Gastrocnemius medialis (tissue), 4 donors: ENCODE results near the gene NFASC. TPM values are rescaled to one million over a fixed set of nuclear protein-coding genes. Genes with fewer than 3 reads are reported as not detected.

Source experiments
- ATAC-seq, 2 donors: fragments of 150-250 bp; one replicate each; pipeline ENCODE4 v1.9.1; 2016
- DNase-seq, 2 donors: peaks; one replicate each; pipeline ENCODE4 v3.0.0-alpha.2; 2019
- H3K27ac ChIP-seq, 4 donors: fragments of 200-600 bp; sonication (generic); 1 replicate in 1 of 4; 2 replicates in 3 of 4; pipeline ENCODE4 v1.5.1; 2016 to 2018; ENCODE audit warnings: mild to moderate bottlenecking in 2 of 4, moderate library complexity in 1 of 4
- H3K27me3 ChIP-seq, 3 donors: fragments of 200-600 bp; sonication (generic) in 2 of 3; 1 replicate in 1 of 3; 2 replicates in 2 of 3; pipeline versions ENCODE4 v1.5.1 to v1.6.0; 2016 to 2019; ENCODE audit warnings: mild to moderate bottlenecking in 1 of 3, moderate library complexity in 1 of 3
- H3K36me3 ChIP-seq, 2 donors: fragments of 200-600 bp; sonication (generic) in 1 of 2; one replicate each; pipeline ENCODE4 v1.5.1; 2017 to 2018
- H3K4me1 ChIP-seq, 2 donors: fragments of 200-600 bp; sonication (generic) in 1 of 2; one replicate each; pipeline ENCODE4 v1.5.1; 2016 to 2017; ENCODE audit warnings: mild to moderate bottlenecking in 2 of 2
- H3K4me3 ChIP-seq, 4 donors: fragments of 200-600 bp; sonication (generic) in 3 of 4; 1 replicate in 1 of 4; 2 replicates in 3 of 4; pipeline ENCODE4 v1.5.1; 2016 to 2019; ENCODE audit warnings: mild to moderate bottlenecking in 2 of 4
- H3K9me3 ChIP-seq, 3 donors: fragments of 200-600 bp; sonication (generic) in 2 of 3; 1 replicate in 1 of 3; 2 replicates in 2 of 3; pipeline ENCODE4 v1.5.1; 2016 to 2019
- POLR2A ChIP-seq, 2 donors: fragments of 450-650 bp; IDR thresholded peaks; one replicate each; pipeline ENCODE4 v1.6.1; 2017; ENCODE audit warnings: antibody characterized with exemption in 2 of 2, mild to moderate bottlenecking in 2 of 2, moderate library complexity in 2 of 2
- in situ Hi-C, 4 donors: fragments of 200-750 bp; cut with MboI; loops; one replicate each; pipeline versions ENCODE4 v1.15.0 to v1.8.0; 2017; ENCODE audit warnings: low sequenced_read_pairs in 4 of 4
- intact Hi-C: fragments of 100-400 bp; cut with DNase I; formaldehyde crosslinking; loops from one replicate; pipeline ENCODE4 v1.15.1; 2023; ENCODE audit warnings: low total_unique reads
- total RNA-seq, 4 donors: library from RNA; depleted of rRNA; stranded (reverse); fragments of >200 nt; gene quantifications; one replicate each; pipeline versions ENCODE4 v1.1.0 to v1.2.3, GENCODE V29; 2016
- TF ChIP-seq, protein P1 (sequence below), 5 experiments: fragments of 450-650 bp in 3 of 5; fragments of 200-600 bp in 2 of 5; sonication (generic) in 2 of 5; IDR thresholded peaks in 4 of 5; conservative IDR thresholded peaks in 1 of 5; 1 replicate in 4 of 5; 2 replicates in 1 of 5; pipeline ENCODE4 v1.5.1; 2016 to 2019; ENCODE audit warnings: antibody characterized with exemption in 5 of 5, mild to moderate bottlenecking in 3 of 5, moderate library complexity in 3 of 5

Gene NFASC
- total RNA-seq, 4 donors from 2014 or later, result 0.75 to 4.7 (median 2.4) TPM

DNA sequence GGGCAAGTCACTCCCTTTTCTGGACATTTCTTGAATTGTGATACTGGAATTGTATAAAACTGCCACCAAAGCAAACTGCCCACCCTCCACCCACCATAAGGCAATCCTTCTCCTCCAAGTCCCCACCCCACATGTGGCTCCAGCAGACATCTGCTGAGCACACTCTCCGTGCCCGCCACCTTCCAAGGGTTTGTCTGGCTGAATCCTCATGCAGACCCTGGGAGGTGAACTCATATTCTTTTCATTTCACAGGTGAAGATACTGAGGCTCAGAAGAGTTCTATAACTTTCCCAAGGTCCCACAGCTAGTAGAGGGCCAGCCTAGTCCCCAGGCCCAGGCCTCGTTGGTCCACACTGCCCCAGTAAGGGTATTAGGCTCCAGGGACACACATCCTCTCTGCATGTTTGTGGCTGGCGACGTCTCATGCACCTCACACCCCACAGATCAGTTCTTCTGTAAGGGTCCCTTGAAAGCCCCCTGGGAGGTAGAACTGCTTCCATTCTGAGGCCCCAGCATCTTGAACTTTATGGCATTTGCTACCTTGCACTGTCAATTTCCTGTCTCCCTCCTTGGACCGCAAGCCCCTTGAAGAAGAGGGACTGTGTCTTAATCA lies 186.4 kb downstream of the NFASC start:
- Histone ChIP-seq H3K27ac (no peak overlapping the region), H3K27me3 (no peaks in the 10 kb centered on the region), H3K36me3 (no peaks in the 10 kb centered on the region), H3K4me3 (no peak overlapping the region), H3K9me3 (no peaks in the 10 kb centered on the region), H3K4me1 (no peaks in the 10 kb centered on the region)
- in situ Hi-C loops (loop anchor here in 1 of 4 donors (5.0 kb wide), 1 partner anchor 75 kb away; no protein-coding TSS in a partner anchor), intact Hi-C loops (no loop called here)
- DNase-seq (no peak), ATAC-seq (no peak)
- TF ChIP-seq, protein P1, sequence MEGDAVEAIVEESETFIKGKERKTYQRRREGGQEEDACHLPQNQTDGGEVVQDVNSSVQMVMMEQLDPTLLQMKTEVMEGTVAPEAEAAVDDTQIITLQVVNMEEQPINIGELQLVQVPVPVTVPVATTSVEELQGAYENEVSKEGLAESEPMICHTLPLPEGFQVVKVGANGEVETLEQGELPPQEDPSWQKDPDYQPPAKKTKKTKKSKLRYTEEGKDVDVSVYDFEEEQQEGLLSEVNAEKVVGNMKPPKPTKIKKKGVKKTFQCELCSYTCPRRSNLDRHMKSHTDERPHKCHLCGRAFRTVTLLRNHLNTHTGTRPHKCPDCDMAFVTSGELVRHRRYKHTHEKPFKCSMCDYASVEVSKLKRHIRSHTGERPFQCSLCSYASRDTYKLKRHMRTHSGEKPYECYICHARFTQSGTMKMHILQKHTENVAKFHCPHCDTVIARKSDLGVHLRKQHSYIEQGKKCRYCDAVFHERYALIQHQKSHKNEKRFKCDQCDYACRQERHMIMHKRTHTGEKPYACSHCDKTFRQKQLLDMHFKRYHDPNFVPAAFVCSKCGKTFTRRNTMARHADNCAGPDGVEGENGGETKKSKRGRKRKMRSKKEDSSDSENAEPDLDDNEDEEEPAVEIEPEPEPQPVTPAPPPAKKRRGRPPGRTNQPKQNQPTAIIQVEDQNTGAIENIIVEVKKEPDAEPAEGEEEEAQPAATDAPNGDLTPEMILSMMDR (IDR thresholded peaks at IDR 0.05 in 4 of 5, conservative IDR thresholded peaks at IDR 0.05 in 1 of 5), result no peak
- TF ChIP-seq POLR2A (IDR thresholded peaks at IDR 0.05), result no peak

DNA sequence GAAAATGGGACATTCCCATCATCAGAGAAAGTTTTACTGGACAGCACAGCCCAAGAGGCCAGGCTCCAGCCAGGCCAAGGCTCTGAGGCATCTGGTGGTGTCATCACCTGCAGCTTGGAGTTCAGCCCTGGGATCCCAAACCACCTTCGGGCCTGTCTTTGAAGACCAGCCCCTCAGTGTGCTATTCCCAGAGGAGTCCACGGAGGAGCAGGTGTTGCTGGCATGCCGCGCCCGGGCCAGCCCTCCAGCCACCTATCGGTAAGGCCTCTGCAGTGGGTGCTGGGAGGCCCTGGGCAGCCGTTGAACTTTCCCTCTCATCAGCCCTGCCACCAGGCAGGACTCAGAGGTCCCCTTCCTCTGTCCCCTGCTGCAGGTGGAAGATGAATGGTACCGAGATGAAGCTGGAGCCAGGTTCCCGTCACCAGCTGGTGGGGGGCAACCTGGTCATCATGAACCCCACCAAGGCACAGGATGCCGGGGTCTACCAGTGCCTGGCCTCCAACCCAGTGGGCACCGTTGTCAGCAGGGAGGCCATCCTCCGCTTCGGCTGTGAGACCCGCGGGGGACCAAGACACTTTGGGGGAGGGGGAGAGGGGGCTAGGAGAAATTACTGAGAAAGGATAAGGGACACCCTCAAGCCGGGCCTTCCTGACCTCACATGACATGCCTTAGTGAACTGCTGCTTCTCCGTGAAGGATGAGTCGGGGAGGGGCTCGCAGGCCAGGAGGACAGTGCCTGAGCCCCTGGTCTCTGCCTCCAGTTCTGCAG lies 187.3 kb downstream of the NFASC start:
- no peak for DNase-seq
- no peaks in the 10 kb centered on the region for H3K4me1 ChIP-seq
- in situ Hi-C loops, result loop anchor here in 1 of 4 donors (5.0 kb wide), 1 partner anchor 76 kb away; no protein-coding TSS in a partner anchor
- H3K27ac ChIP-seq, result no peak overlapping the region
- no peak for TF ChIP-seq POLR2A (IDR thresholded peaks at IDR 0.05)
- TF ChIP-seq, protein P1 (IDR thresholded peaks at IDR 0.05 in 4 of 5, conservative IDR thresholded peaks at IDR 0.05 in 1 of 5), result no peak
- H3K36me3 ChIP-seq, result no peaks in the 10 kb centered on the region
- H3K27me3 ChIP-seq, result no peaks in the 10 kb centered on the region
- H3K9me3 ChIP-seq, result no peaks in the 10 kb centered on the region
- intact Hi-C loops, result no loop called here
- H3K4me3 ChIP-seq, result no peak overlapping the region
- ATAC-seq, result no peak

DNA sequence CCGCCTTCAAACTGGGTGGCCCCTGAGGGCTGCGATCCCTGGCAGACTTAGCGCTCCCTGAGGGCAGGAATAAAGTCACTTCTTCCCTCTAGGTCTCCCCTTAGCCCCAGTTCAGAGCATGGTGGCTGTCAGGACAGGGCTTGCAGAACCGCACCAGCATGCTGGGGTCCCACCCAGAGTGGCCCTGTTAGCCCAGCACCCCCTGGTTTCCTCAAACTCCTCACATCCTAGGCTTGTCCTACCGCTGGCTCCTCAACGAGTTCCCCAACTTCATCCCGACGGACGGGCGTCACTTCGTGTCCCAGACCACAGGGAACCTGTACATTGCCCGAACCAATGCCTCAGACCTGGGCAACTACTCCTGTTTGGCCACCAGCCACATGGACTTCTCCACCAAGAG lies 188.2 kb downstream of the NFASC start:
- Histone ChIP-seq H3K27ac (no peak overlapping the region), H3K4me1 (no peaks in the 10 kb centered on the region), H3K36me3 (no peaks in the 10 kb centered on the region), H3K27me3 (no peaks in the 10 kb centered on the region), H3K9me3 (no peaks in the 10 kb centered on the region), H3K4me3 (no peak overlapping the region)
- TF ChIP-seq, protein P1 (IDR thresholded peaks at IDR 0.05 in 4 of 5, conservative IDR thresholded peaks at IDR 0.05 in 1 of 5), result no peak
- TF ChIP-seq POLR2A (IDR thresholded peaks at IDR 0.05), result no peak
- intact Hi-C loops (no loop called here), in situ Hi-C loops (loop anchor here in 1 of 4 donors (5.0 kb wide), 1 partner anchor 77 kb away; no protein-coding TSS in a partner anchor)
- ATAC-seq (no peak), DNase-seq (no peak)

DNA sequence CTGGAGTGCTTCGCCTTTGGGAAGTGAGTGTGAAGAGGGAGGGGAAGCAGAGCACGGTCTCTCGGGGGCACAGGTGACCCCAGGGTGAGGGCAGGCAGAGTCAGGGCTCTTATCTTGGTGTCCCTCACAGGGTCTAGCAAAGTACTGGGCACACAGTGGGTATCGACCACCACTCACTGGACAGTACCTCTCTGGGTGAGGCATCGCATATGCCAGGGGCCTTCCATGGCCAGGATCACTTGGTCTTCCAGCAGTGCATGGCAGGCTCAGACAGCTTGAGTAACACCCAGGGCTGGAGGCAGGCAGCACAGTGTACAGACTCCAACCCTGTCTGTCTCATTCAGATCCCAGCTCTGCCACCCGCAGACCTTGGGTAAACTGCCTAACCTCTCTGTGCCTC lies 189.0 kb downstream of the NFASC start:
- no peak overlapping the region for H3K27ac ChIP-seq
- DNase-seq (no peak), ATAC-seq (no peak)
- no peaks in the 10 kb centered on the region for H3K36me3 ChIP-seq
- H3K4me3 ChIP-seq, result no peak overlapping the region
- TF ChIP-seq POLR2A (IDR thresholded peaks at IDR 0.05), result no peak
- TF ChIP-seq, protein P1 (IDR thresholded peaks at IDR 0.05 in 4 of 5, conservative IDR thresholded peaks at IDR 0.05 in 1 of 5), result no peak
- H3K9me3 ChIP-seq, result no peaks in the 10 kb centered on the region
- in situ Hi-C loops, result loop anchor here in 3 of 4 donors (5.0 to 10.0 kb wide), 3 partner anchors 77 to 85 kb away; no protein-coding TSS in a partner anchor
- intact Hi-C loops, result loop anchor here (5.0 kb wide), 2 partner anchors 67 to 82 kb away; no protein-coding TSS in a partner anchor
- no peaks in the 10 kb centered on the region for H3K27me3 ChIP-seq
- H3K4me1 ChIP-seq, result no peaks in the 10 kb centered on the region
